ENCODE data around the gene CHTOP.

CHTOP gene

DNA sequence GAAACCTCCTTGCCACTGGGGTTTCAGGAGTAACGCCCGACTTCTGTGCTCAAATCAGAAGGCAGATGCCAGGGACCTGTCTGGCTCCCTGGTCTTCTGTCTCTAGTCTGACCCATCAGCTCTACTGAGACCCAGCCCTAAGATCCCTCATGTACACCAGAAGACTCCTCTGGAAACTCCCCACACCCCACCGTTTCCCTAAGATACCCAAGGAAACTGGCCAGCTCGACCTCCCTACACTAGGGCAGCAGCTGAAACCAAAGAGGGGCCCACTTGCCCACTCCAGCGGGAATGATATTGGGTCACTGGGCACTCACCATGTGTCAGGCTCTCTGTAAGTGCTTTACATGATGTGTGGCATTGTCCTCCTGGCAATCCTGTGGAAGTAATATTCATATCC, 20.5 kb upstream of the CHTOP start (continued):
- TF ChIP-seq, protein P1, sequence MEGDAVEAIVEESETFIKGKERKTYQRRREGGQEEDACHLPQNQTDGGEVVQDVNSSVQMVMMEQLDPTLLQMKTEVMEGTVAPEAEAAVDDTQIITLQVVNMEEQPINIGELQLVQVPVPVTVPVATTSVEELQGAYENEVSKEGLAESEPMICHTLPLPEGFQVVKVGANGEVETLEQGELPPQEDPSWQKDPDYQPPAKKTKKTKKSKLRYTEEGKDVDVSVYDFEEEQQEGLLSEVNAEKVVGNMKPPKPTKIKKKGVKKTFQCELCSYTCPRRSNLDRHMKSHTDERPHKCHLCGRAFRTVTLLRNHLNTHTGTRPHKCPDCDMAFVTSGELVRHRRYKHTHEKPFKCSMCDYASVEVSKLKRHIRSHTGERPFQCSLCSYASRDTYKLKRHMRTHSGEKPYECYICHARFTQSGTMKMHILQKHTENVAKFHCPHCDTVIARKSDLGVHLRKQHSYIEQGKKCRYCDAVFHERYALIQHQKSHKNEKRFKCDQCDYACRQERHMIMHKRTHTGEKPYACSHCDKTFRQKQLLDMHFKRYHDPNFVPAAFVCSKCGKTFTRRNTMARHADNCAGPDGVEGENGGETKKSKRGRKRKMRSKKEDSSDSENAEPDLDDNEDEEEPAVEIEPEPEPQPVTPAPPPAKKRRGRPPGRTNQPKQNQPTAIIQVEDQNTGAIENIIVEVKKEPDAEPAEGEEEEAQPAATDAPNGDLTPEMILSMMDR (tag by site-specific recombination; IDR thresholded peaks at IDR 0.05), result no peak
- TF ChIP-seq, protein P2, sequence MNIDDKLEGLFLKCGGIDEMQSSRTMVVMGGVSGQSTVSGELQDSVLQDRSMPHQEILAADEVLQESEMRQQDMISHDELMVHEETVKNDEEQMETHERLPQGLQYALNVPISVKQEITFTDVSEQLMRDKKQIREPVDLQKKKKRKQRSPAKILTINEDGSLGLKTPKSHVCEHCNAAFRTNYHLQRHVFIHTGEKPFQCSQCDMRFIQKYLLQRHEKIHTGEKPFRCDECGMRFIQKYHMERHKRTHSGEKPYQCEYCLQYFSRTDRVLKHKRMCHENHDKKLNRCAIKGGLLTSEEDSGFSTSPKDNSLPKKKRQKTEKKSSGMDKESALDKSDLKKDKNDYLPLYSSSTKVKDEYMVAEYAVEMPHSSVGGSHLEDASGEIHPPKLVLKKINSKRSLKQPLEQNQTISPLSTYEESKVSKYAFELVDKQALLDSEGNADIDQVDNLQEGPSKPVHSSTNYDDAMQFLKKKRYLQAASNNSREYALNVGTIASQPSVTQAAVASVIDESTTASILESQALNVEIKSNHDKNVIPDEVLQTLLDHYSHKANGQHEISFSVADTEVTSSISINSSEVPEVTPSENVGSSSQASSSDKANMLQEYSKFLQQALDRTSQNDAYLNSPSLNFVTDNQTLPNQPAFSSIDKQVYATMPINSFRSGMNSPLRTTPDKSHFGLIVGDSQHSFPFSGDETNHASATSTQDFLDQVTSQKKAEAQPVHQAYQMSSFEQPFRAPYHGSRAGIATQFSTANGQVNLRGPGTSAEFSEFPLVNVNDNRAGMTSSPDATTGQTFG (tag by site-specific recombination; IDR thresholded peaks at IDR 0.05; ENCODE audit: borderline replicate concordance), result no peak
- TF ChIP-seq ZNF514 (tag by site-specific recombination; IDR thresholded peaks at IDR 0.05) (no peak), HOXD13 (CRISPR knock-in tag; IDR thresholded peaks at IDR 0.05; ENCODE audit: borderline replicate concordance) (no peak)

DNA sequence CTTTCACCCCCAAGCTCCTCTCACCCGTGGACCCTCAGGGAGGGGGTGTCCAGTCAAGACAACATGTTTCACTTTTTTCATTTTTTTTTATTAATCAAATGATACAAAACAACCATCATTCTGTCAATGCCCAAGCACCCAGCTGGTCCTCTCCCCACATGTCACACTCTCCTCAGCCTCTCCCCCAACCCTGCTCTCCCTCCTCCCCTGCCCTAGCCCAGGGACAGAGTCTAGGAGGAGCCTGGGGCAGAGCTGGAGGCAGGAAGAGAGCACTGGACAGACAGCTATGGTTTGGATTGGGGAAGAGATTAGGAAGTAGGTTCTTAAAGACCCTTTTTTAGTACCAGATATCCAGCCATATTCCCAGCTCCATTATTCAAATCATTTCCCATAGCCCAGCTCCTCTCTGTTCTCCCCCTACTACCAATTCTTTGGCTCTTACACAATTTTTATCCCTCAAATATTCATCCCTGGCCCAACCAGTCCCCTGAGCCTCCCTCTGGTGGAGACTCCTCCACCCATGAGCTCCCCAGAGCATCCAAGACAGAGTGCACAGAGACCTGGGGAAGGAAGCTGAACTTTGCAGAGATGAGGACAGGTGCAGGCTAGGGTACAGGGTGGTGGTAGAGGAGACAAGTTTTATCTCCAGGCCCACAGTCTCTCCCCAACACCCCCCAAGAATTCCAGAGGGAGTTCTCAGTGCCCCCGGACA, 19.5 kb upstream of the CHTOP start:
- Histone ChIP-seq H3K4me3 (ENCODE audit: low read depth, low read length) (no peak overlapping the region), H3K27ac (ENCODE audit: extremely low read depth, low read depth, low read length) (no peak overlapping the region), H3K4me1 (ENCODE audit: control insufficient read depth, insufficient read depth, low read length) (no peaks in the 10 kb centered on the region), H3K9me3 (ENCODE audit: control insufficient read depth, insufficient read depth, low read depth, low read length) (no peaks in the 10 kb centered on the region), H3K36me3 (ENCODE audit: control insufficient read depth in 2 of 2, insufficient read depth in 1 of 2, low read length in 2 of 2) (peaks cover 0 to 12% of the 10 kb centered on the region in 2 experiments; a peak in 1 of 3 replicates)
- ChIA-PET POLR2A (interaction anchor here (0.6 to 3.3 kb wide), 5 partner anchors 10 to 376 kb away, joined by 3 to 21 read pairs (median 4); partner anchors contain the start of genes CHTOP, ILF2, RPS27 and S100A13), CTCF (interaction anchor here (0.6 to 4.8 kb wide), 8 partner anchors 9 to 837 kb away, joined by 3 to 28 read pairs (median 4); partner anchors contain the start of genes S100A1 and S100A13)
- TF ChIP-seq ZNF155 (tag by site-specific recombination; IDR thresholded peaks at IDR 0.05), result no peak
- no peak for TF ChIP-seq MZF1 (tag by site-specific recombination; IDR thresholded peaks at IDR 0.05; ENCODE audit: borderline replicate concordance)
- no peak for TF ChIP-seq ZNF311 (tag by site-specific recombination; IDR thresholded peaks at IDR 0.05; ENCODE audit: borderline replicate concordance)
- TF ChIP-seq KLF10 (tag by site-specific recombination; IDR thresholded peaks at IDR 0.05), result no peak
- TF ChIP-seq, protein P3, sequence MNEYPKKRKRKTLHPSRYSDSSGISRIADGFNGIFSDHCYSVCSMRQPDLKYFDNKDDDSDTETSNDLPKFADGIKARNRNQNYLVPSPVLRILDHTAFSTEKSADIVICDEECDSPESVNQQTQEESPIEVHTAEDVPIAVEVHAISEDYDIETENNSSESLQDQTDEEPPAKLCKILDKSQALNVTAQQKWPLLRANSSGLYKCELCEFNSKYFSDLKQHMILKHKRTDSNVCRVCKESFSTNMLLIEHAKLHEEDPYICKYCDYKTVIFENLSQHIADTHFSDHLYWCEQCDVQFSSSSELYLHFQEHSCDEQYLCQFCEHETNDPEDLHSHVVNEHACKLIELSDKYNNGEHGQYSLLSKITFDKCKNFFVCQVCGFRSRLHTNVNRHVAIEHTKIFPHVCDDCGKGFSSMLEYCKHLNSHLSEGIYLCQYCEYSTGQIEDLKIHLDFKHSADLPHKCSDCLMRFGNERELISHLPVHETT (tag by site-specific recombination; IDR thresholded peaks at IDR 0.05), result no peak
- no peak for TF ChIP-seq REPIN1 (tag by site-specific recombination; IDR thresholded peaks at IDR 0.05; ENCODE audit: low read depth)
- no peak for TF ChIP-seq ZNF239 (tag by site-specific recombination; IDR thresholded peaks at IDR 0.05)
- TF ChIP-seq ZNF785 (tag by site-specific recombination; IDR thresholded peaks at IDR 0.05), result no peak
- no peak for TF ChIP-seq WT1 (tag by site-specific recombination; IDR thresholded peaks at IDR 0.05)
- TF ChIP-seq ZNF394 (tag by site-specific recombination; IDR thresholded peaks at IDR 0.05; ENCODE audit: borderline replicate concordance), result no peak

DNA sequence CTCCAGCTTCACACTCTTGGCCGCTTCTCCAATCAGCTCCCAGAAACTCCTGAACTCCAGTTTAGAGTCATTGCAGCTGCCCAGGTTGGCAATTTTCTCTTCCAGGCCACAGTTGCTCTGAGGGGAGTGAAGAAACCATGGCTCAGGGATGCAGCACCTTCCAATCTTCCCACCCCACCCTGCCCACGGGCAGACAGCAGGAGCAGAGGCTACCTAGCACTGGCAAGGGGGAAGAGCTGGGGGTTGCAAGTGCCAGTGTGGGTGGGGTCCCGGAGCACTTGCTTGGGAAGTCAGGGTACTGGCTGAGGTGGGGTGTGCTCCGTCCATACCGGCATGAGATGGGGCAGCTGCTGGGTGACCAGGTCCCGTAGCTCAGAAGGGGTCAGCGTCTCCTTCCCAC, 19.0 kb upstream of the CHTOP start:
- Histone ChIP-seq H3K9me3 (ENCODE audit: control insufficient read depth, insufficient read depth, low read depth, low read length) (no peaks in the 10 kb centered on the region), H3K4me1 (ENCODE audit: control insufficient read depth, insufficient read depth, low read length) (no peaks in the 10 kb centered on the region), H3K27ac (ENCODE audit: extremely low read depth, low read depth, low read length) (no peak overlapping the region), H3K36me3 (ENCODE audit: control insufficient read depth in 2 of 2, insufficient read depth in 1 of 2, low read length in 2 of 2) (peaks cover 0 to 16% of the 10 kb centered on the region in 2 experiments; a peak in 2 of 3 replicates), H3K4me3 (ENCODE audit: low read depth, low read length) (no peak overlapping the region)
- TF ChIP-seq ZNF76 (tag by site-specific recombination; IDR thresholded peaks at IDR 0.05; ENCODE audit: borderline replicate concordance, low read depth) (no peak), ZFHX2 (tag by site-specific recombination; conservative IDR thresholded peaks at IDR 0.05) (peak; percentile 33; the same call in 1 of the 2 replicates), EGR2 (tag by site-specific recombination; IDR thresholded peaks at IDR 0.05; ENCODE audit: low read depth) (peak; percentile 55; the same call in 1 of the 2 replicates)
- POLR2A ChIA-PET, result interaction anchor here (0.6 to 3.3 kb wide), 5 partner anchors 11 to 376 kb away, joined by 3 to 21 read pairs (median 4); partner anchors contain the start of genes CHTOP, ILF2, RPS27 and S100A13
- CTCF ChIA-PET, result interaction anchor here (0.6 to 4.8 kb wide), 5 partner anchors 9 to 838 kb away, joined by 3 to 28 read pairs (median 4); partner anchors contain the start of genes S100A1 and S100A13
